Measurements from ENCODE around the gene UROC1.

Gene UROC1

DNA sequence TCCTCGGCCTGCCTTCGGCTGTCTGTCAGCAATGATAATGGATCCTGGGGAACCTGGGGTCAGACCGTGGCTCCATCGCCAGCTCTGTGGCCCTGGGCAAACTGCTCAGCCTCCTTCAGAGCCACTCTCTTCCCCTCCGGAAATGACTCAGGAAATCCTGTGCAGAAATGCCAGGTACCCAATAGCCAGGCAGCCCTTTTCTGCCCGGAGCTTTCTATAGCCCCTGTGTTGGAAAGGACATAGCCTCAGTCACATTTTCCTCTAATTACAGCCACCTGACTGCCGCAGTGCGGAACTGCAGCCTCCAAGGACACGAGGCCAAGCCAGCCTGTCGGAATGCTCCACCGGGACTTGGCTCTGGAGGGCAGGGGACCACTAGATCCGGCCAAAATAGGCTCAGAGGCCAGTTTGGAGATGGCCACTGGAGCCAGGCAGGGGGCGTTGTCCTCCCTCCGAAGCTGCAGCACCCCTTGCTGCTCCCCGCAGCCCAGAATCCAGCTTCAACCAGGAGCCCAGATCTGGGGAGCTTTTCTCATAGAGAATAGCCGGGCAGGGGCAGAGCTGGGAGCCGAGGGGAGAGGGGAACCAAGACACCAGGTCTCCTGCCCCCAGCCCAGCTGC is 30.3 kb downstream of the UROC1 start:
- H3K9ac ChIP-seq: no peak overlapping the region

DNA sequence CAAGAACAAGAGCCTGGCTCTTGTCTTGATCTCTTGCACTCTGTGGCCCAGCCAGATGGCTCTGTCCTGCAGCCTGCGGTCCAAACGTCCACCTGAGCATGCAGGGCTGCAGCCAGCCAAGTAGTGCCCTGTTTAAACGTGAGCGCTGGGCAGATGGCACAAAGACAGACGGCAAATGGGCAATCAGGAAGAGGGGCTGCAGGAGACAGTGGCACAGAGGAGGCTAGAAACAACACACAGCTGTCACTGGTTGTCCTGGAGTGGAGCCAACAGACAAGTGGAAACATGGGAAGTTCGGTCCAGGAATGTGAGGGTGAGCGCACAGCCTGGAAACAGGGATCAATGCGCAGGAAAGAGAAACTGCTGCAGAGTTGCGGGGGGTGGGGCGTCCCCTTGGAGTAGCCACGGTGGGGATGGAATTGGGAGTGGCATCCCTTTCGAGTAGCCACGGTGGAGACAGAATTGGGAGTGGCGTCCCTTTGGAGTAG is 31.2 kb downstream of the UROC1 start:
- peaks cover 8% of the 10 kb centered on the region for H3K4me1 ChIP-seq
- H3K27ac ChIP-seq: no peak overlapping the region
- no peaks in the 10 kb centered on the region for H3K9me3 ChIP-seq (ENCODE audit: control insufficient read depth, low read length)
- no peak overlapping the region for H2AFZ ChIP-seq
- H3K36me3 ChIP-seq (ENCODE audit: control insufficient read depth, insufficient read depth, low read length): no peaks in the 10 kb centered on the region
- H3K27me3 ChIP-seq (ENCODE audit: control insufficient read depth, insufficient read depth, low read length): no peaks in the 10 kb centered on the region
- H3K79me2 ChIP-seq: no peaks in the 10 kb centered on the region
- H3K4me3 ChIP-seq (ENCODE audit: low read depth, low read length): no peak overlapping the region
- no peak overlapping the region for H3K9ac ChIP-seq
- TF ChIP-seq CTCF (IDR thresholded peaks at IDR 0.05): no peak
- H3K4me2 ChIP-seq (ENCODE audit: low read length): no peak overlapping the region

More for the DNA sequence above, 30.3 kb downstream of the UROC1 start:
- Histone ChIP-seq H3K4me1 (peaks cover 8% of the 10 kb centered on the region), H3K4me2 (ENCODE audit: low read length) (no peak overlapping the region), H3K9me3 (ENCODE audit: control insufficient read depth, low read length) (no peaks in the 10 kb centered on the region), H3K79me2 (no peaks in the 10 kb centered on the region), H3K27ac (no peak overlapping the region), H3K4me3 (ENCODE audit: low read depth, low read length) (no peak overlapping the region), H3K27me3 (ENCODE audit: control insufficient read depth, insufficient read depth, low read length) (no peaks in the 10 kb centered on the region), H2AFZ (no peak overlapping the region), H3K36me3 (ENCODE audit: control insufficient read depth, insufficient read depth, low read length) (no peaks in the 10 kb centered on the region)
- no peak for TF ChIP-seq CTCF (IDR thresholded peaks at IDR 0.05)

GRCh38 chr3:126485956-126486355 is 31.6 kb downstream of the UROC1 start:
- peaks cover 8% of the 10 kb centered on the region for H3K4me1 ChIP-seq
- no peak overlapping the region for H3K9ac ChIP-seq
- H3K79me2 ChIP-seq: no peaks in the 10 kb centered on the region
- no peaks in the 10 kb centered on the region for H3K36me3 ChIP-seq (ENCODE audit: control insufficient read depth, insufficient read depth, low read length)
- no peak overlapping the region for H3K4me2 ChIP-seq (ENCODE audit: low read length)
- no peaks in the 10 kb centered on the region for H3K27me3 ChIP-seq (ENCODE audit: control insufficient read depth, insufficient read depth, low read length)
- TF ChIP-seq CTCF (IDR thresholded peaks at IDR 0.05): no peak
- no peaks in the 10 kb centered on the region for H3K9me3 ChIP-seq (ENCODE audit: control insufficient read depth, low read length)
- H3K27ac ChIP-seq: no peak overlapping the region
- H3K4me3 ChIP-seq (ENCODE audit: low read depth, low read length): no peak overlapping the region
- no peak overlapping the region for H2AFZ ChIP-seq

GRCh38 chr3:126485176-126485897 is 32.2 kb downstream of the UROC1 start:
- Histone ChIP-seq H2AFZ (no peak overlapping the region), H3K79me2 (no peaks in the 10 kb centered on the region), H3K9ac (no peak overlapping the region), H3K4me1 (peaks cover 8% of the 10 kb centered on the region), H3K27me3 (ENCODE audit: control insufficient read depth, insufficient read depth, low read length) (no peaks in the 10 kb centered on the region), H3K9me3 (ENCODE audit: control insufficient read depth, low read length) (no peaks in the 10 kb centered on the region), H3K4me3 (ENCODE audit: low read depth, low read length) (no peak overlapping the region), H3K27ac (no peak overlapping the region), H3K36me3 (ENCODE audit: control insufficient read depth, insufficient read depth, low read length) (no peaks in the 10 kb centered on the region), H3K4me2 (ENCODE audit: low read length) (no peak overlapping the region)
- no peak for TF ChIP-seq CTCF (IDR thresholded peaks at IDR 0.05)
